ENCODE results near the gene ZNF653. TPM values are rescaled to one million over a fixed set of nuclear protein-coding genes. Genes with fewer than 3 reads are reported as not detected.

ZNF653 gene
- total RNA-seq, 2 donors from 2014 or later: 12.3 to 12.6 TPM

GRCh38 chr19:11481534-11482383 is 23.9 kb downstream of the ZNF653 start:
- WGBS, 2 experiments (ENCODE audit: insufficient coverage in 1 of 2, insufficient read length in 1 of 2): 13 to 17% methylated on average over 25 to 50 of the region's 50 CpGs

GRCh38 chr19:11480715-11481533 is 24.7 kb downstream of the ZNF653 start, which contains the start of gene ELAVL3:
TSS of gene ELAVL3 (minus strand) at chr19:11481046. CDS start at chr19:11480608, 438 bp downstream.
- peaks cover 10% of the 10 kb centered on the region for H3K36me3 Mint-ChIP-seq (ENCODE audit: low read depth)
- H3K27ac Mint-ChIP-seq: no peak within 1 kb of the TSS
- peaks cover 70% of the 10 kb centered on the region for H3K27me3 ChIP-seq (ENCODE audit: control insufficient read depth, insufficient read depth, low read length, poor library complexity, severe bottlenecking)
- H3K36me3 ChIP-seq (ENCODE audit: control insufficient read depth, insufficient read depth, low read length): no peaks in the 10 kb centered on the region
- H3K9me3 ChIP-seq (ENCODE audit: control insufficient read depth, low read length): no peaks in the 10 kb centered on the region
- TF ChIP-seq CTCF (conservative IDR thresholded peaks at IDR 0.05): peak; percentile 31
- no peaks in the 10 kb centered on the region for H3K4me1 ChIP-seq (ENCODE audit: control insufficient read depth, insufficient read depth, low read length)
- peaks cover 3% of the 10 kb centered on the region for H3K9me3 Mint-ChIP-seq
- peak within 1 kb of the TSS; percentile 49 for H3K27ac ChIP-seq (ENCODE audit: low read depth, low read length)
- H3K4me3 ChIP-seq (ENCODE audit: low read length): no peak within 1 kb of the TSS
- no peaks in the 10 kb centered on the region for H3K4me1 Mint-ChIP-seq
- H3K27me3 Mint-ChIP-seq (ENCODE audit: insufficient read depth): peaks cover 66% of the 10 kb centered on the region
- WGBS, 2 experiments (ENCODE audit: insufficient coverage in 1 of 2, insufficient read length in 1 of 2): 18 to 50% methylated on average over 6 to 75 of the region's 77 CpGs
- H3K9ac ChIP-seq (ENCODE audit: extremely low read depth, low read length, poor library complexity, severe bottlenecking): no peak within 1 kb of the TSS
- DNase-seq: peak; percentile 68
- no peak within 1 kb of the TSS for H3K4me3 Mint-ChIP-seq

More at GRCh38 chr19:11481534-11482383, 23.9 kb downstream of the ZNF653 start:
- Mint-ChIP-seq H3K4me1 (no peaks in the 10 kb centered on the region), H3K9me3 (peaks cover 3% of the 10 kb centered on the region), H3K4me3 (no peak overlapping the region), H3K27ac (no peak overlapping the region), H3K36me3 (ENCODE audit: low read depth) (peaks cover 12% of the 10 kb centered on the region), H3K27me3 (ENCODE audit: insufficient read depth) (peaks cover 59% of the 10 kb centered on the region)
- Histone ChIP-seq H3K9me3 (ENCODE audit: control insufficient read depth, low read length) (no peaks in the 10 kb centered on the region), H3K27ac (ENCODE audit: low read depth, low read length) (no peak overlapping the region), H3K4me3 (ENCODE audit: low read length) (no peak overlapping the region), H3K4me1 (ENCODE audit: control insufficient read depth, insufficient read depth, low read length) (no peaks in the 10 kb centered on the region), H3K9ac (ENCODE audit: extremely low read depth, low read length, poor library complexity, severe bottlenecking) (no peak overlapping the region), H3K27me3 (ENCODE audit: control insufficient read depth, insufficient read depth, low read length, poor library complexity, severe bottlenecking) (peaks cover 64% of the 10 kb centered on the region), H3K36me3 (ENCODE audit: control insufficient read depth, insufficient read depth, low read length) (no peaks in the 10 kb centered on the region)
- DNase-seq: peak; percentile 95
- no peak for TF ChIP-seq CTCF (conservative IDR thresholded peaks at IDR 0.05)

GRCh38 chr19:11479898-11480714 is 25.5 kb downstream of the ZNF653 start:
- no peak for TF ChIP-seq CTCF (conservative IDR thresholded peaks at IDR 0.05)

More at GRCh38 chr19:11479898-11480714, 25.5 kb downstream of the ZNF653 start:
- Mint-ChIP-seq H3K4me3 (no peak overlapping the region), H3K27ac (no peak overlapping the region), H3K9me3 (peaks cover 3% of the 10 kb centered on the region), H3K27me3 (ENCODE audit: insufficient read depth) (peaks cover 71% of the 10 kb centered on the region), H3K36me3 (ENCODE audit: low read depth) (peaks cover 5% of the 10 kb centered on the region), H3K4me1 (no peaks in the 10 kb centered on the region)
- DNase-seq: no peak
- Histone ChIP-seq H3K27ac (ENCODE audit: low read depth, low read length) (peak overlapping the region; percentile 49), H3K9ac (ENCODE audit: extremely low read depth, low read length, poor library complexity, severe bottlenecking) (no peak overlapping the region), H3K36me3 (ENCODE audit: control insufficient read depth, insufficient read depth, low read length) (no peaks in the 10 kb centered on the region), H3K9me3 (ENCODE audit: control insufficient read depth, low read length) (no peaks in the 10 kb centered on the region), H3K27me3 (ENCODE audit: control insufficient read depth, insufficient read depth, low read length, poor library complexity, severe bottlenecking) (peaks cover 73% of the 10 kb centered on the region), H3K4me3 (ENCODE audit: low read length) (no peak overlapping the region), H3K4me1 (ENCODE audit: control insufficient read depth, insufficient read depth, low read length) (no peaks in the 10 kb centered on the region)
- 14 to 16% methylated on average over 34 to 82 of the region's 86 CpGs for WGBS, 2 experiments (ENCODE audit: insufficient coverage in 1 of 2, insufficient read length in 1 of 2)

Measured in endodermal cell (in vitro differentiated cells).